Measurements from ENCODE around the gene DHRS13.

The DHRS13 gene

GRCh38 chr17:28942925-28943324 lies 40.0 kb upstream of the DHRS13 start:
- TF ChIP-seq SIN3A (IDR thresholded peaks at IDR 0.05; ENCODE audit: borderline replicate concordance, insufficient read depth, low read length) (no peak), POLR2AphosphoS5 (IDR thresholded peaks at IDR 0.05; ENCODE audit: low read depth, low read length) (no peak), TAF1 (IDR thresholded peaks at IDR 0.05; ENCODE audit: borderline replicate concordance, insufficient read depth, low read length) (no peak), FOXP2 (optimal IDR thresholded peaks at IDR 0.05; ENCODE audit: borderline replicate concordance, extremely low read depth, extremely low read length, insufficient read depth) (no peak)
- TF ChIP-seq, protein P1, sequence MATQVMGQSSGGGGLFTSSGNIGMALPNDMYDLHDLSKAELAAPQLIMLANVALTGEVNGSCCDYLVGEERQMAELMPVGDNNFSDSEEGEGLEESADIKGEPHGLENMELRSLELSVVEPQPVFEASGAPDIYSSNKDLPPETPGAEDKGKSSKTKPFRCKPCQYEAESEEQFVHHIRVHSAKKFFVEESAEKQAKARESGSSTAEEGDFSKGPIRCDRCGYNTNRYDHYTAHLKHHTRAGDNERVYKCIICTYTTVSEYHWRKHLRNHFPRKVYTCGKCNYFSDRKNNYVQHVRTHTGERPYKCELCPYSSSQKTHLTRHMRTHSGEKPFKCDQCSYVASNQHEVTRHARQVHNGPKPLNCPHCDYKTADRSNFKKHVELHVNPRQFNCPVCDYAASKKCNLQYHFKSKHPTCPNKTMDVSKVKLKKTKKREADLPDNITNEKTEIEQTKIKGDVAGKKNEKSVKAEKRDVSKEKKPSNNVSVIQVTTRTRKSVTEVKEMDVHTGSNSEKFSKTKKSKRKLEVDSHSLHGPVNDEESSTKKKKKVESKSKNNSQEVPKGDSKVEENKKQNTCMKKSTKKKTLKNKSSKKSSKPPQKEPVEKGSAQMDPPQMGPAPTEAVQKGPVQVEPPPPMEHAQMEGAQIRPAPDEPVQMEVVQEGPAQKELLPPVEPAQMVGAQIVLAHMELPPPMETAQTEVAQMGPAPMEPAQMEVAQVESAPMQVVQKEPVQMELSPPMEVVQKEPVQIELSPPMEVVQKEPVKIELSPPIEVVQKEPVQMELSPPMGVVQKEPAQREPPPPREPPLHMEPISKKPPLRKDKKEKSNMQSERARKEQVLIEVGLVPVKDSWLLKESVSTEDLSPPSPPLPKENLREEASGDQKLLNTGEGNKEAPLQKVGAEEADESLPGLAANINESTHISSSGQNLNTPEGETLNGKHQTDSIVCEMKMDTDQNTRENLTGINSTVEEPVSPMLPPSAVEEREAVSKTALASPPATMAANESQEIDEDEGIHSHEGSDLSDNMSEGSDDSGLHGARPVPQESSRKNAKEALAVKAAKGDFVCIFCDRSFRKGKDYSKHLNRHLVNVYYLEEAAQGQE (IDR thresholded peaks at IDR 0.05; ENCODE audit: insufficient read depth in 1 of 2, low read depth in 2 of 2, low read length in 2 of 2): no peak

- TF ChIP-seq FOXP2 (optimal IDR thresholded peaks at IDR 0.05; ENCODE audit: borderline replicate concordance, extremely low read depth, extremely low read length, insufficient read depth) (no peak), TAF1 (IDR thresholded peaks at IDR 0.05; ENCODE audit: borderline replicate concordance, insufficient read depth, low read length) (no peak), SIN3A (IDR thresholded peaks at IDR 0.05; ENCODE audit: borderline replicate concordance, insufficient read depth, low read length) (no peak), POLR2AphosphoS5 (IDR thresholded peaks at IDR 0.05; ENCODE audit: low read depth, low read length) (no peak)
- TF ChIP-seq, protein P1 (IDR thresholded peaks at IDR 0.05; ENCODE audit: insufficient read depth in 1 of 2, low read depth in 2 of 2, low read length in 2 of 2): no peak
These were observed 38.4 kb upstream of the DHRS13 start for GRCh38 chr17:28941251-28941650.

GRCh38 chr17:28940675-28941074 lies 37.8 kb upstream of the DHRS13 start:
- TF ChIP-seq POLR2AphosphoS5 (IDR thresholded peaks at IDR 0.05; ENCODE audit: low read depth, low read length) (no peak), SIN3A (IDR thresholded peaks at IDR 0.05; ENCODE audit: borderline replicate concordance, insufficient read depth, low read length) (no peak)
- TF ChIP-seq, protein P1 (IDR thresholded peaks at IDR 0.05; ENCODE audit: insufficient read depth in 1 of 2, low read depth in 2 of 2, low read length in 2 of 2): no peak

DNA sequence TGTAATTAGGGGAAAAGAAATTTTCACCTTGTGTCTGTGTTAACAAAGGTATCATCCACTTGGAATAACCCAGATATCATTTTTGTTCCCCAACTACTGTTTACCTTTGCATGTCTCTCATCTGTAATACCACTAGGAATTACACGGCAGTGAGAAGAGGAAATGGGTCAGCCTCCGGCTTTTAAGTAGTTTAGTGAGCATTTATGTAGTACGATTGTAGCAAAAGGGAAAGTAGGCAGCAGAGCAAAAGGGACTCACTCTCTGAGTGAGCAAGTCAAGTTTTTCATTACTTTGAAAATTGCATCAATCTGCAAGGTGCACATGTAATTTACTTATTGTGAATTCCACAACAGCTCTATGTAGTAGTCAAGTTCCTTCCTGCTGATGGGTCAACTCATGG lies 37.3 kb upstream of the DHRS13 start:
- TF ChIP-seq, protein P1 (IDR thresholded peaks at IDR 0.05; ENCODE audit: insufficient read depth in 1 of 2, low read depth in 2 of 2, low read length in 2 of 2): no peak
- TF ChIP-seq POLR2AphosphoS5 (IDR thresholded peaks at IDR 0.05; ENCODE audit: low read depth, low read length) (no peak), SIN3A (IDR thresholded peaks at IDR 0.05; ENCODE audit: borderline replicate concordance, insufficient read depth, low read length) (no peak), TAF1 (IDR thresholded peaks at IDR 0.05; ENCODE audit: borderline replicate concordance, insufficient read depth, low read length) (no peak), FOXP2 (optimal IDR thresholded peaks at IDR 0.05; ENCODE audit: borderline replicate concordance, extremely low read depth, extremely low read length, insufficient read depth) (no peak)

- TF ChIP-seq, protein P1 (IDR thresholded peaks at IDR 0.05; ENCODE audit: insufficient read depth in 1 of 2, low read depth in 2 of 2, low read length in 2 of 2): no peak
- TF ChIP-seq FOXP2 (optimal IDR thresholded peaks at IDR 0.05; ENCODE audit: borderline replicate concordance, extremely low read depth, extremely low read length, insufficient read depth) (no peak), SIN3A (IDR thresholded peaks at IDR 0.05; ENCODE audit: borderline replicate concordance, insufficient read depth, low read length) (no peak), POLR2AphosphoS5 (IDR thresholded peaks at IDR 0.05; ENCODE audit: low read depth, low read length) (no peak), TAF1 (IDR thresholded peaks at IDR 0.05; ENCODE audit: borderline replicate concordance, insufficient read depth, low read length) (no peak)
These were observed 35.7 kb upstream of the DHRS13 start for GRCh38 chr17:28938552-28938951.
